Cortex of kidney (tissue), 1 donor: ENCODE data around the gene CMIP.

Source experiments
- DNase-seq: peaks from one replicate; lab custom pipeline; 2025; lab: John Stamatoyannopoulos, UW

Gene CMIP

GRCh38 chr16:81624760-81625543 is 180.3 kb downstream of the CMIP start:
- DNase-seq: no peak

GRCh38 chr16:81625544-81626153 is 181.0 kb downstream of the CMIP start:
- no peak for DNase-seq

GRCh38 chr16:81626181-81626674 is 181.6 kb downstream of the CMIP start:
- DNase-seq: no peak

- no peak for DNase-seq
These were observed 182.4 kb downstream of the CMIP start for GRCh38 chr16:81627024-81627423.

- DNase-seq: no peak
These were observed 183.2 kb downstream of the CMIP start for GRCh38 chr16:81627729-81628244.

- no peak for DNase-seq
These were observed 184.6 kb downstream of the CMIP start for GRCh38 chr16:81629034-81629802.

- no peak for DNase-seq
These were observed 185.5 kb downstream of the CMIP start for GRCh38 chr16:81629896-81630634.

GRCh38 chr16:81630635-81631031 is 186.0 kb downstream of the CMIP start:
- DNase-seq: no peak

- DNase-seq: no peak
These were observed 188.0 kb downstream of the CMIP start for GRCh38 chr16:81632392-81633146.

- DNase-seq: no peak
These were observed 188.6 kb downstream of the CMIP start for GRCh38 chr16:81633147-81633619.

- DNase-seq: no peak
These were observed 189.2 kb downstream of the CMIP start for GRCh38 chr16:81633680-81634379.

GRCh38 chr16:81634380-81635062 is 189.9 kb downstream of the CMIP start:
- no peak for DNase-seq

GRCh38 chr16:81635063-81635937 is 190.7 kb downstream of the CMIP start:
- no peak for DNase-seq

GRCh38 chr16:81636298-81636993 is 191.8 kb downstream of the CMIP start:
- no peak for DNase-seq

- DNase-seq: no peak
These were observed 193.0 kb downstream of the CMIP start for GRCh38 chr16:81637336-81638235.

GRCh38 chr16:81638286-81638945 is 193.8 kb downstream of the CMIP start:
- no peak for DNase-seq
